Measurements from ENCODE around the gene PDE6C.

DNA sequence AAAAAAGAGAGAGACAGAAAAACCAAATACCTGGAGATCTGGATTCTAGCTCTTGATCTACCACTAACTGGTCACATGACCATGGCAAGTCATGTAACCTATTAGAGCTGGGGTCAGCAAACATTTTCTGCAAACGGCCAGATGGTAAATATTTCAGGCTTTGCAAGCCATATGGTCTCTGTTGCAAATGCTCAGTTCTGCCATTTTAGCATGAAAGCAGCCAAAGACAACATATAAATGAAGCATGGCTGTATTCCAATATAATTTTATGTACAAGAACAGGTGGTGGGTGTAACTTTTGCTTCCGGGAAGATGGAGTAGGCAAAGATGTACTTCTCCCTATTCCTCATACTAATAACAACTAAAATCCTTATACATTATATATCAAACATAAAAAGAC lies 83.4 kb downstream of the PDE6C start:
- no peak for TF ChIP-seq POLR2A (IDR thresholded peaks at IDR 0.05; ENCODE audit: low read depth, low read length)
- TF ChIP-seq POLR2AphosphoS5 (IDR thresholded peaks at IDR 0.05; ENCODE audit: low read depth, low read length): no peak
- TF ChIP-seq TAF1 (IDR thresholded peaks at IDR 0.05; ENCODE audit: borderline replicate concordance, low read depth, low read length): no peak

Data from GM12892 (cell line).